ENCODE results near the gene DCDC2B. TPM values are rescaled to one million over a fixed set of nuclear protein-coding genes. Genes with fewer than 3 reads are reported as not detected.

Gene DCDC2B
- polyA plus RNA-seq, 2 of the 4 experiments (the other 2 are of a cell fraction): not detected

DNA sequence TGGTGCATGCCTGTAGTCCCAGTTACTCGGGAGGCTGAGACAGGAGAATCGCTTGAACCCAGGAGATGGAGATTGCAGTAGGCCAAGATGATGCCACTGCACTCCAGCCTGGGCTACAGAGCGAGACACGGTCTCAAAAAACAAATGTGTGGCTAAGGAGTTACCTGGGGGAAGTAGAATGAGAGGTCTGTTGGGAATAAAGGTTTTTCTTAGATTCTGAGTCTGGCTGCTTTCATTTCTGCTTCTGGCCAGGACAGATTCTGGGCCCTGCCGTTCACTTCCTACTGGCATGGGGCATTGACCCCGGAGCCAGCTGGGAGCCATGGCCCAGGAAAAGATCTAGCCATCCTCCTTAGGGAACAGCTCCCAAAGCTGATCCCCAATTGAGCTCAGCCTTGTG lies 420 bp upstream of the DCDC2B start (continued):
- TF ChIP-seq, protein P1, sequence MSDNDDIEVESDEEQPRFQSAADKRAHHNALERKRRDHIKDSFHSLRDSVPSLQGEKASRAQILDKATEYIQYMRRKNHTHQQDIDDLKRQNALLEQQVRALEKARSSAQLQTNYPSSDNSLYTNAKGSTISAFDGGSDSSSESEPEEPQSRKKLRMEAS (IDR thresholded peaks at IDR 0.05): no peak
- TF ChIP-seq NPAS2 (CRISPR knock-in tag; IDR thresholded peaks at IDR 0.05; ENCODE audit: borderline replicate concordance) (no peak), CBX8 (IDR thresholded peaks at IDR 0.05) (no peak), TP53 (CRISPR knock-in tag; IDR thresholded peaks at IDR 0.05) (no peak)

DNA sequence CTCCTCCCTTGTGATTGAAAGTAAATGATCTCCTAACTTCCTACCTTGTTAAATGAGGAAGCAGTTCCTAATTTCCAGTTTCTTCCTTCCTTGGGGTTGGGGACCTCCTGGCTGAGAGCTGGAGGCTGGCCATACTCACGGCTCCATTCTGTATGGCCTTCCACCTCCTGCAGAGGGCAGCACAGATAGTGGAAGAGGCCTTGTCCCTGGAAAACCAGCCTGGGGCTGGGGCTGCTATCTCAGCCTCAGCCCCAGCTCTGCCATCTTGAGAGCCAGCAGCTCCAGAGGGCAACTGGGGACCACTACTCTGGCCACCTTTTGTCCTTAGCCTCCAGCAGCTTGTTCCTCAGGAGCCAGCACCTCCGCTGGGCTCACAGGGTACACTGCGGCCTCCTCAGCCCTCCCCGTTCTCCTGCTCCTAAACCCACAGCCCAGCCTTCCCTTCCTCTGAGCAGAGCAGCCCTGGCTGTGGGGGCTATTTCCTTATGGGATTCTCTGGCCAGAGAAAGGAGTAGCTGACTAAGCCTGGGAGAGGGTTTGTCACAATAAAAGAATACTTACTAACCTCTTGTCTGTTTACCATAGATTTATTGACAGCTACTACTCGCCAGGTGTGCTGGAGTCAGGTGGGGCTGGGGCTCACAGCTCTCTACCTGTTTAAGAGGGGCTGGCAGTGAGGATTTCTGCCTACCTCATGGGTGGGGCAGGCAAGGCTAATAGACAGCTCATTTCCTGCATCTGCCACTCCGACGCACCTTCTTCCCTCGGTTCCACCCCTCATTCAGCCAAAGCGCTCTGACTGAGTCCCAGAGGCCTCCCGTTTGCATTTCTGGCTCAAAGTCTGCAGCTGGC lies 7.0 kb downstream of the DCDC2B start:
- no peak overlapping the region for H3K27ac ChIP-seq
- TF ChIP-seq SMC3 (IDR thresholded peaks at IDR 0.05) (peak; percentile 64), TP53 (CRISPR knock-in tag; IDR thresholded peaks at IDR 0.05) (no peak), TFCP2L1 (CRISPR knock-in tag; IDR thresholded peaks at IDR 0.05) (no peak), RAD21 (conservative IDR thresholded peaks at IDR 0.05 in 1 of 2, IDR thresholded peaks at IDR 0.05 in 1 of 2) (peak; percentile 65 to 75)
- TF ChIP-seq, protein P2, sequence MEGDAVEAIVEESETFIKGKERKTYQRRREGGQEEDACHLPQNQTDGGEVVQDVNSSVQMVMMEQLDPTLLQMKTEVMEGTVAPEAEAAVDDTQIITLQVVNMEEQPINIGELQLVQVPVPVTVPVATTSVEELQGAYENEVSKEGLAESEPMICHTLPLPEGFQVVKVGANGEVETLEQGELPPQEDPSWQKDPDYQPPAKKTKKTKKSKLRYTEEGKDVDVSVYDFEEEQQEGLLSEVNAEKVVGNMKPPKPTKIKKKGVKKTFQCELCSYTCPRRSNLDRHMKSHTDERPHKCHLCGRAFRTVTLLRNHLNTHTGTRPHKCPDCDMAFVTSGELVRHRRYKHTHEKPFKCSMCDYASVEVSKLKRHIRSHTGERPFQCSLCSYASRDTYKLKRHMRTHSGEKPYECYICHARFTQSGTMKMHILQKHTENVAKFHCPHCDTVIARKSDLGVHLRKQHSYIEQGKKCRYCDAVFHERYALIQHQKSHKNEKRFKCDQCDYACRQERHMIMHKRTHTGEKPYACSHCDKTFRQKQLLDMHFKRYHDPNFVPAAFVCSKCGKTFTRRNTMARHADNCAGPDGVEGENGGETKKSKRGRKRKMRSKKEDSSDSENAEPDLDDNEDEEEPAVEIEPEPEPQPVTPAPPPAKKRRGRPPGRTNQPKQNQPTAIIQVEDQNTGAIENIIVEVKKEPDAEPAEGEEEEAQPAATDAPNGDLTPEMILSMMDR (IDR thresholded peaks at IDR 0.05): peak; percentile 64
- WGBS (ENCODE audit: missing lambda C conversion rate): 88% methylated on average over 10 of the region's 10 CpGs
- FAIRE-seq (no peak), ATAC-seq (peak; percentile 94 to 96), DNase-seq (ENCODE audit: low read depth in 1 of 2, low spot score in 1 of 2) (peak; percentile 61 to 62)
- CTCF ChIA-PET: interaction anchor here (0.5 to 10.4 kb wide), 46 partner anchors 10 to 208 kb away, joined by 3 to 96 read pairs (median 4); partner anchors contain the start of genes CCDC28B, FAM167B, HDAC1 and IQCC
- H3K4me2 ChIP-seq: no peak overlapping the region
- peaks cover 3% of the 10 kb centered on the region; the same call in 2 of the 3 replicates for H3K4me1 ChIP-seq
- POLR2A ChIA-PET: interaction anchor here (1.0 to 1.8 kb wide), 4 partner anchors 19 to 120 kb away, joined by 3 to 10 read pairs (median 6); partner anchors contain the start of genes MARCKSL1 and TXLNA
- H3K4me3 ChIP-seq: no peak overlapping the region
- no peaks in the 10 kb centered on the region for H3K9me3 ChIP-seq

DNA sequence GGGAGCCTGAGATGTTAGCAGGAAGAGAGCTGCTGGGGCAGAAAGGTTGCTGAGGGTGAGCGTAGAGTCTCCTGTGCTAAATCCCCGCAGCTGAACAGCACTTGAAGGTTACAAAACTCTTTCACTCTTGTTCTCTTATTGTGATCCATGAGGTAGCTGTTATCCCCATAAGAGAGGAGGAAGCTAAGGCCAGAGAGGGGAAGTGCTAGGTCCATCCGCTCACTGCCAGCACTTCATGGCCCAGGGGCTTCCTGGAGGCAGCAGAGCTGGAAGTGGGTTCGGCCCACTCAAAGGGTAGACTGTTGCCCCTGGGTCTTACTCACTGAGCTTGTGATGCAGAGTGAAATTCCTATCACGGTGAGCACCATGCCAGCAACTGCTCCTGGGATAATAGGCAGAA lies 7.7 kb downstream of the DCDC2B start:
- H3K4me2 ChIP-seq: no peak overlapping the region
- DNase-seq (ENCODE audit: low read depth in 1 of 2, low spot score in 1 of 2): no peak
- no peak for FAIRE-seq
- H3K4me3 ChIP-seq: no peak overlapping the region
- CTCF ChIA-PET: interaction anchor here (0.5 to 10.4 kb wide), 23 partner anchors 10 to 198 kb away, joined by 3 to 96 read pairs (median 6); partner anchors contain the start of genes CCDC28B, FAM167B, IQCC and LCK
- no peak for TF ChIP-seq EHF (CRISPR knock-in tag; IDR thresholded peaks at IDR 0.05)
- no peak for TF ChIP-seq POLR2AphosphoS2 (conservative IDR thresholded peaks at IDR 0.05; ENCODE audit: low read length)
- TF ChIP-seq PHF8 (IDR thresholded peaks at IDR 0.05; ENCODE audit: borderline replicate concordance, low read depth): no peak
- no peak for TF ChIP-seq RAD21 (conservative IDR thresholded peaks at IDR 0.05 in 1 of 2, IDR thresholded peaks at IDR 0.05 in 1 of 2)
- no peak for TF ChIP-seq MAFK (IDR thresholded peaks at IDR 0.05; ENCODE audit: partially characterized antibody)
- no peak for TF ChIP-seq FOXS1 (CRISPR knock-in tag; IDR thresholded peaks at IDR 0.05)
- no peak for TF ChIP-seq CHD2 (IDR thresholded peaks at IDR 0.05; ENCODE audit: low read length, partially characterized antibody)
- TF ChIP-seq, protein P3, sequence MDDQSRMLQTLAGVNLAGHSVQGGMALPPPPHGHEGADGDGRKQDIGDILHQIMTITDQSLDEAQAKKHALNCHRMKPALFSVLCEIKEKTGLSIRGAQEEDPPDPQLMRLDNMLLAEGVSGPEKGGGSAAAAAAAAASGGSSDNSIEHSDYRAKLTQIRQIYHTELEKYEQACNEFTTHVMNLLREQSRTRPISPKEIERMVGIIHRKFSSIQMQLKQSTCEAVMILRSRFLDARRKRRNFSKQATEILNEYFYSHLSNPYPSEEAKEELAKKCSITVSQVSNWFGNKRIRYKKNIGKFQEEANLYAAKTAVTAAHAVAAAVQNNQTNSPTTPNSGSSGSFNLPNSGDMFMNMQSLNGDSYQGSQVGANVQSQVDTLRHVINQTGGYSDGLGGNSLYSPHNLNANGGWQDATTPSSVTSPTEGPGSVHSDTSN (IDR thresholded peaks at IDR 0.05): no peak
- no peak for TF ChIP-seq TFCP2L1 (CRISPR knock-in tag; IDR thresholded peaks at IDR 0.05)
- TF ChIP-seq JUN (IDR thresholded peaks at IDR 0.05): no peak
- TF ChIP-seq, protein P4, sequence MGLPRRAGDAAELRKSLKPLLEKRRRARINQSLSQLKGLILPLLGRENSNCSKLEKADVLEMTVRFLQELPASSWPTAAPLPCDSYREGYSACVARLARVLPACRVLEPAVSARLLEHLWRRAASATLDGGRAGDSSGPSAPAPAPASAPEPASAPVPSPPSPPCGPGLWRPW (IDR thresholded peaks at IDR 0.05): no peak
- no peak for TF ChIP-seq GATA3 (IDR thresholded peaks at IDR 0.05; ENCODE audit: borderline replicate concordance)
- no peak for TF ChIP-seq NPAS2 (CRISPR knock-in tag; IDR thresholded peaks at IDR 0.05; ENCODE audit: borderline replicate concordance)
- no peak for TF ChIP-seq RCOR1 (IDR thresholded peaks at IDR 0.05; ENCODE audit: low read depth, low read length)
- TF ChIP-seq, protein P1 (IDR thresholded peaks at IDR 0.05): no peak
- no peak for TF ChIP-seq EP300 (IDR thresholded peaks at IDR 0.05)
- TF ChIP-seq FOSL2 (IDR thresholded peaks at IDR 0.05): no peak
- TF ChIP-seq FOSL2 (CRISPR knock-in tag; IDR thresholded peaks at IDR 0.05): no peak
- no peak for TF ChIP-seq MAZ (IDR thresholded peaks at IDR 0.05; ENCODE audit: borderline replicate concordance, low read depth, low read length)
- H3K27ac ChIP-seq: no peak overlapping the region
- peaks cover 8% of the 10 kb centered on the region; the same call in 2 of the 3 replicates for H3K4me1 ChIP-seq
- POLR2A ChIA-PET: interaction anchor here (1.4 to 1.8 kb wide), 3 partner anchors 25 to 119 kb away, joined by 3 to 10 read pairs (median 8); partner anchors contain the start of genes MARCKSL1 and TXLNA
- ATAC-seq: no peak
- WGBS (ENCODE audit: missing lambda C conversion rate): 92% methylated on average over 5 of the region's 5 CpGs
- H3K9me3 ChIP-seq: no peaks in the 10 kb centered on the region
